GM18498 (cell line): ENCODE results near the gene HABP4.
"Not testable (repeated sequence)": the region's sequence is repeated elsewhere in the genome, so short reads cannot be mapped to it uniquely, and the experiment has no call there.

Source experiments
- ATAC-seq: cut with Tn5 transposase; IDR thresholded peaks from one replicate; pipeline ENCODE4 v1.9.1; 2021; ENCODE audit warnings: mild to moderate bottlenecking, moderate library complexity; ENCODE audit not compliant: unreplicated experiment

The HABP4 gene

DNA sequence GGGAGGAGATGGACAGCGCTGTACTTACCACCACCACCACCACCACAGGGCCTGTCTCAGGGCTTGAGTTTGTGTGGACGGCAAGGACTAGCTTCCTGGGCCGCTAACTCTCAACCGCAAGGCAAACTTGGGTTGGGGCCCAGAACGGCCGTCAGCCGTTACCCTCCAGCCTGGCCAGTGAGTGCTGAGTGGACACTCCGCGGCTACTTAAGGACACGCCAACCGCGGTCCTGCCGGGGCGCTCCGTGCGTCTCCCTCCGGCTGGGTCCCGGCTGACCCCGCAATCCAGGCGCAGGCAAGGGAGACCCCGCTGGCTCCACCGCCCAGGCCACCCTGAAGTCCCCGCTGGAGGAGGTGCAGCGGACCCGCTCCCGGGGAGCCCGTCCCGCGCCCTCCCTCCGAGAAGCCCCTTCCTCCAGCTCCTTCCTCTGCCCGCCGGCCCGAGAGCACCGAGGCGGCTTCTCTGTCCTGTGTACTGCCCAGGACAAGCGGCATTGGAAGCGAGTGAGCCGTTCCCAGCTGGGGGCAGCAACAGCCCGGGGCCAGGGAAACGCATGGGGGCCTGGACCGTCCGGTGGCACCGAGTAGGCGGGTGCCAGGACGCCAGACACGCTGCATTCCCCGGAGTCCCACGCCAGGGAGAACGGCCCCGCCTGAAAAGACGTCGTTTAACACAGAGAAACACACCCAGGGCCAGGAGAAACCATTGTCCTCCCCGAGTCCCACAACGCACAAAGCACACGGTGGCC lies 46.6 kb downstream of the HABP4 start:
- no peak for ATAC-seq

DNA sequence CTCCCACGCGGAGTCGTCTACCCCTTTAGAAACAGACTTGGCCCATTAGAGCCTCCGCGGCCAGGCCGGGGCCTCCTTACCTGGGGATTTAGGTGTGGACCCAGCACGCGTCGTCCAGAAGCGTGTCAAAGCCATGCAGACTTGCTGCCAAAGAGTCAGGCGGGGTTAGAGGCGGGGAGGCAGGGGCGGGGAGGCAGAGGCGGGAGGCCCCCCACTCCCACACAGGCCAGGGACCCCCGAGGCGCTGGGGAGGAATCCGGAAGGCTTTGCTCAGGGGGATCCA lies 47.1 kb downstream of the HABP4 start:
- ATAC-seq, result no peak

DNA sequence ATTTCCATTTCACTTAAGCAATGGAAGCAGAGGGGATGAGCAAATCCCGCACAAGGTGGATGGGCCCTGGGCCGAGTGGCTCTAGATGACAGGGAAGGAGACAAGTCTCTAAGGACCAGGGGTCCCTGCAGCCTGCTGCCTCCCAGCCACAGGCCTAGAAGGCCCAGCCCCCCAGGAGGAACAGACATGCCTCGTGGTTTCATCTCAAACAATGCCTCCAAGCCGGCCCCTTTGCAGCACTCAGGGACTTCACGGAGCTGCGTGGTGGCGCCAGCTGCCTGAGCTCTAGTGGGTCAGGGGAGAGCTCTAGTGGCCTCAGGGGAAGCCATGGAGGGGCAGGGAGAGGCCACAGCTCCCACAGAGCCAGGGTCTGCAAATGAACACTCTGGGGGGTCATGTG lies 48.8 kb downstream of the HABP4 start:
- ATAC-seq, result no peak

DNA sequence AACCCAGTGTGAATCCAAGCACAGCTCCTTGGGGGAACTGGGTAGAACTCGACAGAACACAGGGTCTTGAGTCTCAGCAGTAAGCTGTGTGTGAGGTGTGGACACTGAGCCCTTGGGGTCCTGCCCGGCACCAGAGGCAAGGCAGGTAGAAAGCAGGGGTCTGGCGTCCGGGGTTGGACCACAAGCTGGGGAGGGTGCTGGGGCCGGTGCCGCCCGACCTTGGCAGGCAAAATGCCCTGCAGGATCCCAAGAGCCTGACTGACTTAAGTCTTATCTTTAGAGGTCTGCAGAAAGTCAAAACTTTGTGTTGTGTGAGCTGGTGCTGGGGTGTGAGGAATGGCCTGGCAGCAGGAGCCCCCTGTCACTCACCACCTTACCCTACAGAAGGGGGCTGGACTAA lies 49.3 kb downstream of the HABP4 start:
- no peak for ATAC-seq

DNA sequence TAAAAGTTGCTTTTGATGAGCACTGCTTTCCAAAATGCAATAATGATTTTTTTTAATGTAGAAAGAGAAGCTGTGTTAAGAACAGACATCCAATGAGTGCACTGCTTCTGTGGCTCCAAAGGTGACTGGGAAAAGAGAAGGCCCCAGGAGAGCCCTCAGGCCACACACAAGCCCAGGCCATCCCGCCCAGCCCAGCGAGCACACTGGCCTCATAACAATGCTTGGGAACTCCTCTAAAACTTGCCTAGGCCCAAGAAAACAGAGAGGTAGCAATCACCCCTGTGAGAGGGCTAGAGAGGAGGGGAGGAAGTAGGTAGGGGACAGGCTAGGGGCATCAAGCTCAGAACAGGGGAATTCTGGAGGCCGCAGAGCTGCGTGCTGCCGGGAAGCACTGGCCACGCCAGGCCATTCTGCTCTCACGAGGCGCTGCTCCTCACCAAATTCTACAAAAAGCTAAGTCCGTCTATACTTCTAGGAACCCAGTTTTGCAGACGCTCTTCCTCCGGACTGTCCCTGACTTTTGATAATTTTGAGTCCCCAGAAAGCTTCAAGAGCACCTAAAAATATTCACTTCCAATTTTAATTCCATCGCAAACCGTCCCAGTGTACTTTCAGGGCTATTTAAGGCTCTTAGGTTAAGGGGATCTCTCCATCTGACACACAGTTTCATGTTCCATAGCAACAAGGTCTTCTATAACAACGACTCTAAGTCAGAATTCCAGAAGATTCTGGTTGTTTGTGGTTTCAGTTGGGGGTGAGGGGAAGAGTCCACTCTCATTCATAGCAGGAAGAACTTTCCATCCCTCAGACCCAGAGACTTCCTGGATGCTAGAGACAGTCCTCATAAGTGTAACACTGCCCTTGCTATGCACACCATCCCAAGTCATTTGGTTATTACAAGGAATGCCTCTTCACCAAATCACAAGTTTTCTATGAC lies 51.0 kb downstream of the HABP4 start:
- no peak for ATAC-seq

DNA sequence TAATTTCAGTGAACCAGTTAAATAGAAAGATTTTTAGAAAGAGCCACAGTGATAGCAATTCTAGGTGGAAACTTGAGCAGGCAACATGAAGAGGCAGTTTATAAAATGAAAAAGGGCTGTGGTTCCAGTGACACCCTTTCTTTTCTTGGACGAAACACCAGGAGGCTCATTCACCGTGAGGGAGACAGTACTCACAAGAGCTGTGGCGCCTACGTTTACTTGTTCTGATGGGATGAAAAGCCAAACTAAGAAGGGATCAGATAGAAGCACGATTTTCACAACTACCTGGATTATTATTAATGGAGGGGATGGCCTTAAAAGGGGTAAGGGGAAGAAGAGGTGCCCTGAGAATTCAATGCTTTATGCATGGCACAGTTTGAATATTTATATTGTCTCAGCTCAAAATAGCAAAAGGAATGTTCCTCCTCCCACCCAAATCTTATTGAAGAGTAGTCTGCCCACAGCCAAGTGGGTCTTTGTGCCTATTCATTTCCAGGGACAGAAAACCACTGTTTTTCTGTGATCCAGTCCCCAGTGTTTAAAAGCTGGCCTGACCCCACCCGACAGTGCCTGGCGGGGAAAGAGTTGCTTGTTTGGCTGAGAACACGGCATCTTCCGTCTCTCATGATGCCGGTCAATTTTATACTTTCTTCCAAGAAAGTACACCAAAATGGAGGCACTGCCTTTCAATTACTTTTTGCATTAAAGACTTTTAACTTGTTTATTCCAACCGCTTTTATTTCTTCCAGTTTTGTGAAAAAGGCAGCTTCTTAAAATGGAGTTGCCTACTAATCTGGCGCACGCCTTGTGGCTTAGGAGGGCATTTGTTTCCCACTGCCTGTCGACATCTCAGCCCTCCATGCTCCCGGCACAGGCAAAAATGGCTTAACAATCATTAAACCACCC lies 51.9 kb downstream of the HABP4 start:
- no peak for ATAC-seq

DNA sequence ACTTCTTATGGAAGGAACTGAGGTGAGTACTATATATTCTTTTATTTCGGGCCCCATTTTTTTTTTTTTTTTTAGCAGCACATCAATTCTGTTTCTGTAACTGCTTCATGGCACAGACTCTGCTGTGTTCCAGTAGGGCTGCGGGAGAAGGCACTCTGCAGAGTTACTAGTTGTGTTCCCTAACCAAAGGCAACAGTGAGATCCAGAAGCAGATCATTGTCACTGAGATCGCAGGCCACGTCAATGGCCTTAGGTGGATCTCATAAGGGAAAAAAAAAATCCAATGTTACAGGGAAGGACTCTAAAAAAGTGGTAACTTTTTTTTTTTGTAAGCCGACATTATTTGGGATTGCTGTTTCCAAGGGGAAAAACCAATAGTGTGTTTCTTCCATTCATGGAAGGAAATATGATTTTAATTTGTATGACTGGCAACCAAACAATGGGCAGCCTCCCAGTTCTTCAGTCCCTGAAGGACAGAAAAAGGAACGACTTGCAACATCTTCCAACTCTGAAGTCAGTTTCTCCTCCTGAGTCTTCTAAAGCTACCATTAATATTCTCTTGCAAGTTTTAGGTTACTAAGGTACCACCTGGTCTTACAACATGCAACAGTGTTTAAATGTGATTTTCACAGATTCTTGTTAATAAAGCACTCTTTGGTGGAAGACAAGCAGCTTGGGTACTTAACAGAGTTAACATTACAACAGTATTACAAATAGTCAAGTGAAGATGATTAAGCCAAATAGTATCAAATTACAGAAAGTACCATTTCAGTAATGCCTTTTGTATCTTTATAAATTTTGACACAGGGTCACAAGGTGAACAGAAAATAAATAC lies 52.8 kb downstream of the HABP4 start:
- ATAC-seq, result no peak

DNA sequence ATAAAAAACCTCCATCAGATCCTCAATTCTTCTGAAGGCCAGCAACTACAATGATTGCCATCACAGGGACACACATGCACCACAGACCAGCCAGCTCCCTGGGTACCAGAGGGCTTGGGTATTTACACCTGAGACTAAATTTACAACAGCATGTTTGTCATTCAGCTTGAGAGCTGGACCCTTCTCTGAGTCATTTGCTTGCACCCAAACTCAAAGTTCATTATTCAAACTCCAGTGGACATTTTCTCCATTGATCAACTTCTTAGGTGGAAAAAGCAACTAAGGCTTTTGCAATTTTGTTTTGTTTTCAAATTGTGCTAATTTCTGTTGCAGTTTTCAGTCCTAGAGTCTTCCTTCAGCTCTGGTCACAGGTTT lies 53.4 kb downstream of the HABP4 start:
- not testable (repeated sequence) for ATAC-seq

DNA sequence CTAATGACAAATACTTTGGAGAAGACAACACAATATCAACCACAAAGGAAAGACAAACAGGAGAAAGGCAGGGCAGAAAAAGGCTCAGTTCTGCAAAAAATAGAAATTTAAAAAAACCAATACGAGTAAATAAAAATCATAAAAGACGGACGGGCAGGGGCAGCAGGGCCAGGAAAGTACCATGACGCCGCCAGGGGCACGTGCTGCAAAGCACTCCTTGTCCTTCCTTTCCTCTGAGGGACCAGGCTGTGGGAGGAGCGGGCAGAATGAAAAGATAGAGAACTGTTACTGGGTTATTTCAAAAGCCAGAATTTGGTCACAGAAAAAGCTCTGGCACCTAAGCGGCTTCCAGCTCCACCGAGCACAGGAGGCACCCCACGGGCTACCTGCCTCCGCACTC lies 53.9 kb downstream of the HABP4 start:
- no peak for ATAC-seq

DNA sequence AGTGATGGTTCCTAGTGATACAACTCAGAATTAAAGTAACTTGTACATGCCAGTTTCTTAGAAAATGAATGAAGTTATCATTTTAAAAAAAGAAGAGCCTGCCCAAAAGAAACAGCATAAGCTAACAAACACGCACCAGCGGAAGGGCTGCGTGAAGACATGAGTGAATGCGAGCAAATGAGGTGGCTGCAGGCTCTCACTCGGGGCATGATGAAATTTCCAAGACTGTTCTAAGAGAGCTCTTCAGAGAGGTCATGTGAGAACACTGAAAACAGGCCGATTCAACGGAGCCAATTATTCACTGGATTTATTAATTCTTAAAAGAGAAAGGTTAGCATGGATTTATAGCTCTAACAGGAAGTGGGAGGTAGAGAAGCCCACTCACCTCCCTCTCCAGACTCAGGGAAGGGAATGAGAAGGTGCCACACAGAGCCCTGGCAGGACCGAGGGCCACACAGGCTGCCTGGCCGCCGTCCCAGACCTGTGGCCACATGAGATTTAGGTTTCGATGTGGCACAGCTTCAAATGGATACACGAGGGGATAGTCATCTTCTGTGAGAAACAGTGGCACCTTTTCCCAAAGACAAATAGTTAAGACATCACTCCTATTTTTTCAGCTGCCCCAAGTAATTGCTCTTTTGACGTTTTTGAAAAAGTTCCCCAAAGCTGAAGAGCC lies 55.5 kb downstream of the HABP4 start:
- no peak for ATAC-seq

DNA sequence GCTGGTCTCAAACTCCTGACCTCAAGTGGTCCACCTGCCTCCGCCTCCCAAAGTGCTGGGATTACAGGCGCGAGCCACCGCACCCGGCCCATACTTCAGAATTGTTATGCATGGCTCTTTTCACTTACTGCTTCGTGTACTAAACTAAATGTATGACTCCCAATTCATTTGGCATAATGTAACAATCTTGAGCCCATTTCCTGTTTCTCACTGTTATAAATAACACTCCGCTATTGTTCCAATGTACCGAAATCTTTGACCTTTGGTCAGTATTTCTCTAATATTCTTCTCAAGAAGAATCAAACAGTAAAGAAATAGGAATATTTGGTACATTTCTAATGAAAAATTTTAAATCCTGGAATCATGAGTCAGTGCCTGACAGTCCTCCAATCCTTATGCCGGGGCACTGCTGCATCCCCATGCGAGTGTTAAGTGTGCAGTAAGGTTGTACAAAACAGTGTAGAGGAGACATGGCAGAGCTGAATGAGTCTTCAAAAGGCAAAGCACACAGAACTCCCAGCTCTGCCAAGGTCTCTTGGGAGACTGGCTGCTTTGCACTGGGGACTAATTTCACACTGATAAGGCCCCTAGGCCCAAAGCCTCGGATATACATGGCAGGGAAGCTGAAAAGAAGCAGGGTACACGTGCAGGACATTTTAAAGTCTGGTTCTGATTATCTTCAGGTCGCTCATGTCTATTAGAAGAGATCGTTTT lies 58.4 kb downstream of the HABP4 start:
- ATAC-seq, result no peak

DNA sequence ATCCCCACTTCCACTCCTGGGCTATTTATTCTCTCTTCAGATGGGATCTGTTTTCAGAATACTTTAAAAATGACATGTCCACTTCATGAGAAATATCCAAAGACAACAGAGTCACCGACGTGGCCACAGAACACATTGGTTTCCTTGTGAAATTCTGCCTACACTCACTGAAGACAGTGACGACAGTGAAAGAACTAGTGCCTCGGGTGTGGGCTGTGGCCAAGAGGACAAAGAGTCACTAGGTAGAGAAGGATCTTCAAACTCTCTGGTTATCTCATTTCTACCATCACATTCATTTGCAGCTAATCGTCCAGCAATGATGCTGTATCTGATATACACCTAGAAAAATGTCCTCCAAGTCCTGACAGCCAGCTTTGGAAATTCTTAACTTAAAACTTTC lies 59.1 kb downstream of the HABP4 start:
- no peak for ATAC-seq

DNA sequence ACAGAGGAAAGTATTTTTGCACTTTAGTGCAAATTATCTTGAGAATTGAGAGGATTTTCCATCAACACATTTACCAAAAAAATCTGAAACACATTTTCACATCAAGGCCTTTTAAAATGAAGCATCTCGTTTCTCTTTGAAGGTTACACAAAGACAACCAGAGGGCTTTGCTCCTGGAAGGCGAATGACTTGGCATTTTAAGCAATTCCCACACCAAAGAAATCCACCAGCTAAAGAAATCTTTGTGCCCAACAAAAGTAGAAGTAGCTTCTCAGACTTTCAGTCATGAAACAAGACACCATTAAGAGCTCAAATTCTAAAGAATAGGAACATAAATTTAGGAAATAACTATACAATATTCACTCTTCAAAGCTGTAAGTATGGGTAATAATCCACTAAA lies 59.9 kb downstream of the HABP4 start:
- no peak for ATAC-seq

DNA sequence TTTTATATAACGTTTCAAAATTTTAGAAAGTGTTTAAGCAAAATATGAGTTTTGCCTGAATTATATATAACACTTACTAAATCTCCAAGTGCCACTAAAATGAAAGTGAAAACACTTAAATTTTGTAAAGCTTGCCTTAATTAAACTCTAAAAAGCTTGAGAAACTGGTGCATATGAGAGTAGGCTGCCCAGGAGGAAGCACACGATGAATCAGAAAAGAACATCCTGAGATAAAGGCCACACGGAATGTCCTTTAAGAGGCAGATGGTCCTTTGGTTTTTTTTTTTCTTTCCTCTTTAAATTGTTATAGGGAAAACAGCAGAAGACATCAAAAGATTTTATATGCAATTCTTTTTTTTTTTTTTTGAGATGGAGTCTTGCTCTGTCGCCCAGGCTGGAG lies 60.3 kb downstream of the HABP4 start:
- ATAC-seq, result no peak

DNA sequence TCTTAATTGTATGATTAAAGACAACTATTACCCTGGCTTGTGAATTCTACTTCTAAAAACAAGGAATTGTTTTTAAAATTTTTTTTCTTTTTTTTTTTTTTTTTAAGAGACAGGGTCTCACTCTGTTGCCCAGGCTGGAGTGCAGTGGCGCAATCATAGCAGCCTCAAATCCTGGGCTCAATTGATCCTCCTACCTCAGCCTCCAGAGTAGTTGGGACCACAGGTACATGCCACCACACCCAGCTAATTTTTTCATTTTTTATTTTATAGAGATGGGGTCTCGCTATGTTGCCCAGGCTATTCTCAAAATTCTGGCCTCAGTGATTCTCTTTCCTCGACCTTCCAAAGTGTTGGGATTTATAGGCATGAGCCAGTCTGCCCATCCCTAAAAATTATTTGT lies 62.3 kb downstream of the HABP4 start:
- ATAC-seq, result no peak

DNA sequence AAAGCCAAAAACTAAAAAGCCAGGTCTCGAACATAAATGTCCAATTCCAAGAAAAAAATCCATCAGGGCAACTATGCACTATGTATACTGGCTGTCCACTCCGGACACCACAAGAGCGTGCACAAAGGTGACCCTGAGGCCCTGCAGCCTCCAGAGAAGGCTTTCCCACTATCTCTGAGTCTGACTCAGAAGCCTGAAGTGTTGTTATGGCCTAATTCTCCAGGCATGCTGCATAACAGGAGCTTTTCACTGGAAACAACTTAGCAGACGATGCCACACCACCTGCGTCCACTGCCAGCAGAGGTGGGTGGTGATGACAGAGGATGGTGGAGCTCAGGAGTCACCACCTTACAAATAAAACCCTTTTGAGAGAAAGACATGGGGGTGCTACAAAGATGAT lies 63.7 kb downstream of the HABP4 start:
- no peak for ATAC-seq

DNA sequence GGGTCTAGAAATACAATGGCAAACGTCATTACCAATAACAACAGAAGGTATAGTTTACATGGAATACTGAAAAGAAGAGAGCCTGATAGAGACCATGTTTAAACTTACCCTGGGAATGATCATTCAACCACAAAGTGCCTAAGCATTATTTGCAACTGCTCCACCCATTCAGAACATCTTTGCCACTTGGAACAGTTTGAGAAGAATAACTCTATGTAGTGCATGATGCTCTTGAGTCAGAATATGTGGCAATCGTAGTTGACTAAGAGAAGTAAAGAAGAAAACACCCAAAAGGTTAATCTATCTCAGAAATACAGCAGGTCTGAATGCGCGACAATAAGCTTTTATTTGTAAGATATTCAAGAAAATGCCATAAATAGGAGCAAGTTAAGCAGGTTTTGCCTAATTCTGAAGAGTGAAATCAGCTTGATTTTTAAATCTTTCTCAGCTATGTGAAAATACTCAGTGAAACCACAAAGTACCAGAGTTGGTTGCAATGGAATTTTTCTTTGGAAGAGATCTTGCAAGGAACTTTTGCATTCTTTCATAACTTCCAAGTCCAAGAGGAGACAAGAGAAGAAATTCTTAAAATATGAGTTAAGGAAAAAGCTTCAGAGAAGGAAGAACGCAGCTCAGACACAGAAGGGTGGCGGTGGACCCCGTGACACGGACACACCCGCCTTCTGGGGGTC lies 64.3 kb downstream of the HABP4 start:
- no peak for ATAC-seq

DNA sequence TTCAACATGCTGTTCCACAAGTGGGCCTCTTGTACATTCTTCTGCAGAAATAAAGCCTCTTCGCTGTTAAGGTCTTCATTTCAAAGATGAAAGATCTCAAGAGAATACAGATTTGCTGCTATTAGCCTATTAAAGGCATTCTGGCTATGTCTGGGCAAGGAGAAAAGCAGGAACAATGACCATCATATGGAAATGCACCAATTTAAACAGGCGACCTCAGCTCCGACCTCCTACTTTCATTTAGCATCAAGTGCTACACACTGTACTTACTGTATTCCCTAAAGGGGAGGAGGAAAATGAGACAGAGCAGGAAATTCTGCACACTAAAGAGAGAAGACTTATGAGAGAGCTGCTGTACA lies 64.8 kb downstream of the HABP4 start:
- no peak for ATAC-seq
